Measurements from ENCODE around the gene IRF4.

DNA sequence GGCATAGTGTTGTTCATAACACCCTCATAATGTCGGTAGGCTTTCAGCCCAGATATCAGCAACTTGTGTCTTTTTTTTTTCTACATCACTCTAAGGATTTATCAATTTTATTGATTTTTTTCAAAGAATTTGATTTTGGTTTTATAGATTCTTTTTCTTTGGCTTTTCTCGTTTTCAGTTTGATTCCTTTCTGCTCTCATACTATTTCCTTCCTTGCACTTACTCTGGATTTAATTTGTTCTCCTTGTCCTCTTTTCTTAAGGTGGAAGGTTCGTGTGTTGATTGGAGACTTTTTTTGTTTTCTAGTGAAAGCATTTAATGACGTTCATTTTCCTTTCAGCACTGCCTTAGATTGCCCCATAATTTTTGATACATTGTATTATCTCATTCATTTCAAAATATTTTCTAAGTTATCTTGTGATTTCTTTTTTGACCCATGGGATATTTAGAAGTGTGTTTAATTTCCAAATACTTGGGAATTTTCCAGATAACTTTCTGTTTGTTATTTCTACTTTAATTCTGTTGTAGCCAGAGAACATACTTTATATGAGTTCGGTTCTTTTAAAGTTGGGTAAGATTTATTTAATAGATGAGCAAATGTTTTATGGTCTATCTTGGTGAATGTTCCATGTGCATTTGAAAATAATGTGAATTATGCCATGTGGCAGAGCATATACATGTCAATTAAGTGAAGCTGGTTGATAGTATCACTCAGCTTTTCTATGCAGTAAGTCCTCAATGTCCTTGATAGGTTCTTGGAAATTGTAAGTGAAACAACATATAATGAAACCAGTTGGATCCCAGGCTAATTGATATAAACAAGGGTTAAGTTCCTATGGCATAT lies 62.8 kb downstream of the IRF4 start:
- no peak for TF ChIP-seq CTCF (IDR thresholded peaks at IDR 0.05)
- no peak for TF ChIP-seq POLR2A (IDR thresholded peaks at IDR 0.05)
